HG03135 (cell line): ENCODE data around the gene C16orf95.

ENCODE experiments used
- ATAC-seq: cut with Tn5 transposase; IDR thresholded peaks from one replicate; pipeline ENCODE4 v1.9.1; 2021; ENCODE audit warnings: mild to moderate bottlenecking, moderate library complexity; ENCODE audit not compliant: unreplicated experiment

Gene C16orf95

GRCh38 chr16:87333581-87334331 lies 16.6 kb upstream of the C16orf95 start:
- no peak for ATAC-seq

- ATAC-seq = no peak
Measured at GRCh38 chr16:87333101-87333500, 15.9 kb upstream of the C16orf95 start.

GRCh38 chr16:87332150-87332549 lies 15.0 kb upstream of the C16orf95 start:
- no peak for ATAC-seq

- ATAC-seq = no peak
Measured at GRCh38 chr16:87331241-87331801, 14.1 kb upstream of the C16orf95 start.

- no peak for ATAC-seq
Measured at GRCh38 chr16:87330646-87331045, 13.5 kb upstream of the C16orf95 start.

GRCh38 chr16:87330257-87330624 lies 13.0 kb upstream of the C16orf95 start:
- ATAC-seq = no peak

- no peak for ATAC-seq
Measured at GRCh38 chr16:87329436-87330256, 12.5 kb upstream of the C16orf95 start.

- no peak for ATAC-seq
Measured at GRCh38 chr16:87328846-87329245, 11.7 kb upstream of the C16orf95 start.

- no peak for ATAC-seq
Measured at GRCh38 chr16:87327798-87328495, 10.8 kb upstream of the C16orf95 start.

GRCh38 chr16:87326151-87326571 lies 9.0 kb upstream of the C16orf95 start:
- no peak for ATAC-seq

- no peak for ATAC-seq
Measured at GRCh38 chr16:87325423-87325858, 8.2 kb upstream of the C16orf95 start.

- ATAC-seq = no peak
Measured at GRCh38 chr16:87324411-87325275, 7.5 kb upstream of the C16orf95 start.

- ATAC-seq = no peak
Measured at GRCh38 chr16:87323727-87324410, 6.7 kb upstream of the C16orf95 start.

- ATAC-seq = no peak
Measured at GRCh38 chr16:87322833-87323726, 5.9 kb upstream of the C16orf95 start.

GRCh38 chr16:87322360-87322759 lies 5.2 kb upstream of the C16orf95 start:
- no peak for ATAC-seq

GRCh38 chr16:87321336-87322107 lies 4.3 kb upstream of the C16orf95 start:
- no peak for ATAC-seq

- no peak for ATAC-seq
Measured at GRCh38 chr16:87320510-87321227, 3.5 kb upstream of the C16orf95 start.
